ENCODE measurements around the gene UQCR10.

GRCh38 chr22:29814003-29814402, 46.8 kb downstream of the UQCR10 start:
- no peak for TF ChIP-seq POLR2A (IDR thresholded peaks at IDR 0.05)
- TF ChIP-seq CTCF (IDR thresholded peaks at IDR 0.05): no peak
- no peak for TF ChIP-seq POLR2AphosphoS5 (IDR thresholded peaks at IDR 0.05)

Measured in gastroesophageal sphincter (tissue), 3 donors.